K562 (cell line): ENCODE measurements around the gene KLRC3. TPM values are rescaled to one million over a fixed set of nuclear protein-coding genes. Genes with fewer than 3 reads are reported as not detected.
A peak's percentile ranks its signal among the peaks of the same experiment; 100 is the strongest.

Experiments used
- BRD9 ChIP-seq: fragments of 450-650 bp; IDR thresholded peaks from 2 replicates; pipeline ENCODE4 v1.6.1; 2018; ENCODE audit warnings: low read depth; ENCODE audit not compliant: partially characterized antibody
- BRF2 ChIP-seq: IDR thresholded peaks from 3 replicates; pipeline ENCODE4 v1.6.1; 2011; ENCODE audit warnings: borderline replicate concordance, mild to moderate bottlenecking; ENCODE audit not compliant: insufficient read length, insufficient read depth
- CBFA2T2 ChIP-seq: fragments of 450-650 bp; conservative IDR thresholded peaks from 2 replicates; pipeline ENCODE4 v1.6.1; 2017; ENCODE audit warnings: mild to moderate bottlenecking
- CEBPB ChIP-seq: fragments of 450-650 bp; IDR thresholded peaks from 2 replicates; pipeline ENCODE4 v1.6.1; 2016; ENCODE audit warnings: missing genetic modification characterization, missing compliant biosample characterization
- CHD4 ChIP-seq: fragments of 200-600 bp; sonication (generic); IDR thresholded peaks from 3 replicates; pipeline ENCODE4 v1.6.1; 2012; ENCODE audit warnings: low read depth, mild to moderate bottlenecking, mixed read lengths, low read length, inconsistent platforms; ENCODE audit not compliant: insufficient read depth, insufficient replicate concordance, poor library complexity, severe bottlenecking
- ELF1 ChIP-seq: fragments of 200-800 bp; sonication (Bioruptor generic); IDR thresholded peaks from 2 replicates; pipeline ENCODE4 v1.6.1; 2016; ENCODE audit warnings: missing genetic modification characterization, missing compliant biosample characterization
- EP300 ChIP-seq: IDR thresholded peaks from 2 replicates; pipeline ENCODE4 v1.6.1; 2012; ENCODE audit warnings: low read length, improper control_type of control experiment
- JUND ChIP-seq, 2 experiments: IDR thresholded peaks; 2 replicates in 1 of 2; 3 replicates in 1 of 2; pipeline ENCODE4 v1.6.1; 2011; ENCODE audit warnings: borderline replicate concordance in 2 of 2, low read depth in 2 of 2, low read length in 2 of 2, improper control_type of control experiment in 1 of 2, missing biosample characterization in 1 of 2, missing genetic modification characterization in 1 of 2, missing genetic modification reagents in 1 of 2
- KLF13 ChIP-seq: fragments of 450-650 bp; IDR thresholded peaks from 2 replicates; pipeline ENCODE4 v1.6.1; 2016; ENCODE audit warnings: missing genetic modification characterization, low read depth, mild to moderate bottlenecking, missing compliant biosample characterization, moderate library complexity, borderline replicate concordance
- LARP7 ChIP-seq: fragments of 450-650 bp; IDR thresholded peaks from 2 replicates; pipeline ENCODE4 v1.6.1; 2016
- MTA2 ChIP-seq: fragments of 450-650 bp; IDR thresholded peaks from 2 replicates; pipeline ENCODE4 v1.6.1; 2016; ENCODE audit warnings: low read depth
- NCOR1 ChIP-seq: fragments of 450-650 bp; IDR thresholded peaks from 2 replicates; pipeline ENCODE4 v1.6.1; 2016; ENCODE audit warnings: mild to moderate bottlenecking, moderate library complexity
- NFRKB ChIP-seq: fragments of 450-650 bp; IDR thresholded peaks from 2 replicates; pipeline ENCODE4 v1.6.1; 2016; ENCODE audit warnings: low read depth
- PBX2 ChIP-seq, 2 experiments: IDR thresholded peaks in 1 of 2; conservative IDR thresholded peaks in 1 of 2; 2 replicates each; pipeline ENCODE4 v1.6.1; 2016; ENCODE audit warnings: low read depth in 2 of 2, mild to moderate bottlenecking in 1 of 2, missing compliant biosample characterization in 1 of 2, missing genetic modification characterization in 1 of 2, moderate library complexity in 1 of 2
- PML ChIP-seq: IDR thresholded peaks from 2 replicates; pipeline ENCODE4 v1.6.1; 2012; ENCODE audit warnings: low read length, inconsistent platforms
- POLR2AphosphoS5 ChIP-seq: IDR thresholded peaks from 2 replicates; pipeline ENCODE4 v1.6.1; 2011; ENCODE audit warnings: mild to moderate bottlenecking, low read depth, low read length, moderate library complexity; ENCODE audit not compliant: control insufficient read depth, insufficient read depth
- SOX6 ChIP-seq: fragments of 450-650 bp; IDR thresholded peaks from 2 replicates; pipeline ENCODE4 v1.6.1; 2014; ENCODE audit warnings: mild to moderate bottlenecking
- STAT5A ChIP-seq: IDR thresholded peaks from 2 replicates; pipeline ENCODE4 v1.6.1; 2012; ENCODE audit warnings: low read length, inconsistent platforms, borderline replicate concordance
- TEAD2 ChIP-seq: fragments of 450-650 bp; IDR thresholded peaks from 2 replicates; pipeline ENCODE4 v1.6.1; 2016; ENCODE audit warnings: missing genetic modification characterization, control low read depth, missing compliant biosample characterization
- TFAP4 ChIP-seq: sonication (generic); formaldehyde crosslinking; IDR thresholded peaks from 2 replicates; pipeline ENCODE4 v1.8.0; 2022; ENCODE audit warnings: missing genetic modification reagents, mild to moderate bottlenecking, moderate library complexity, borderline replicate concordance
- ZKSCAN8 ChIP-seq: fragments of 200-800 bp; sonication (Bioruptor generic); IDR thresholded peaks from 2 replicates; pipeline ENCODE4 v1.6.1; 2016; ENCODE audit warnings: missing genetic modification characterization, missing compliant biosample characterization
- ZNF24 ChIP-seq: fragments of 450-650 bp; IDR thresholded peaks from 2 replicates; pipeline ENCODE4 v1.6.1; 2016
- ZNF316 ChIP-seq: fragments of 450-650 bp; IDR thresholded peaks from 2 replicates; pipeline ENCODE4 v1.6.1; 2016
- ZNF324 ChIP-seq: fragments of 250-450 bp; sonication (Bioruptor Pico); IDR thresholded peaks from 2 replicates; pipeline ENCODE4 v1.4.0; 2020; ENCODE audit warnings: mild to moderate bottlenecking
- ZNF785 ChIP-seq: fragments of 250-450 bp; sonication (Bioruptor Pico); IDR thresholded peaks from 2 replicates; pipeline ENCODE4 v1.4.0; 2020; ENCODE audit warnings: mild to moderate bottlenecking
- polyA plus RNA-seq, 8 experiments: library from polyadenylated mRNA; depleted of rRNA in 4 of 8; stranded (reverse) in 5 of 8; unstranded in 3 of 8; fragments of >200 nt; fragmentation: Nextera tagmentation in 2 of 8; fragmentation: Illumina TruSeq in 1 of 8; extraction: Ambion mirVana in 2 of 8; extraction: Trizol in 1 of 8; gene quantifications; 2 replicates each; pipeline versions ENCODE4 v1.2.1 to v1.2.3, GENCODE V29; 2011 to 2014; ENCODE audit warnings: inconsistent platforms in 1 of 8, missing spikeins in 1 of 8
- total RNA-seq, 7 experiments: library from RNA; depleted of rRNA in 6 of 7; stranded (reverse); fragments of >200 nt in 6 of 7; fragmentation: Illumina TruSeq in 2 of 7; extraction: Trizol in 2 of 7; gene quantifications; 2 replicates each; pipeline versions ENCODE4 v1.2.1 to v1.2.3, GENCODE V29; 2011 to 2021; ENCODE audit warnings: low replicate concordance in 1 of 7

KLRC3 gene
- total and polyA plus RNA-seq, 9 of the 15 experiments (the other 6 are each of a cell fraction or from before 2014, with no cell fraction given): 0.09 to 0.32 (median 0.18) TPM; not detected in 5

GRCh38 chr12:10362828-10363657 is 57.4 kb downstream of the KLRC3 start (continued):
- TF ChIP-seq ZNF316 (peak; percentile 49), STAT5A (peak; percentile 90), CHD4 (no peak), NCOR1 (peak; percentile 88), CBFA2T2 (peak; percentile 84), BRF2 (no peak), PML (peak; percentile 60), CEBPB (tag) (0 out of 2 replicates have a peak, but pooled peaks have one; percentile 25), KLF13 (tag) (no peak), POLR2AphosphoS5 (peak; percentile 69), TFAP4 (CRISPR knock-in tag) (no peak), MTA2 (peak; percentile 62), JUND (IDR thresholded peaks at IDR 0.05; ENCODE audit: borderline replicate concordance, low read depth, low read length) (peak; percentile 83), JUND (tag; IDR thresholded peaks at IDR 0.05; ENCODE audit: borderline replicate concordance, low read depth, low read length) (peak; percentile 73; the same call in 1 of the 3 replicates), ZNF324 (no peak), PBX2 (CRISPR knock-in tag; IDR thresholded peaks at IDR 0.05; ENCODE audit: low read depth) (no peak), PBX2 (tag; conservative IDR thresholded peaks at IDR 0.05; ENCODE audit: low read depth) (peak; percentile 78), SOX6 (peak; percentile 80; the same call in 1 of the 2 replicates), NFRKB (0 out of 2 replicates have a peak, but pooled peaks have one; percentile 34), ELF1 (no peak), TEAD2 (tag) (no peak), BRD9 (no peak), ZNF24 (no peak), ZKSCAN8 (CRISPR knock-in tag) (peak; percentile 95), EP300 (peak; percentile 81), ZNF785 (CRISPR knock-in tag) (no peak), LARP7 (no peak)
